ENCODE results near the gene CLDN18.

CLDN18 gene

DNA sequence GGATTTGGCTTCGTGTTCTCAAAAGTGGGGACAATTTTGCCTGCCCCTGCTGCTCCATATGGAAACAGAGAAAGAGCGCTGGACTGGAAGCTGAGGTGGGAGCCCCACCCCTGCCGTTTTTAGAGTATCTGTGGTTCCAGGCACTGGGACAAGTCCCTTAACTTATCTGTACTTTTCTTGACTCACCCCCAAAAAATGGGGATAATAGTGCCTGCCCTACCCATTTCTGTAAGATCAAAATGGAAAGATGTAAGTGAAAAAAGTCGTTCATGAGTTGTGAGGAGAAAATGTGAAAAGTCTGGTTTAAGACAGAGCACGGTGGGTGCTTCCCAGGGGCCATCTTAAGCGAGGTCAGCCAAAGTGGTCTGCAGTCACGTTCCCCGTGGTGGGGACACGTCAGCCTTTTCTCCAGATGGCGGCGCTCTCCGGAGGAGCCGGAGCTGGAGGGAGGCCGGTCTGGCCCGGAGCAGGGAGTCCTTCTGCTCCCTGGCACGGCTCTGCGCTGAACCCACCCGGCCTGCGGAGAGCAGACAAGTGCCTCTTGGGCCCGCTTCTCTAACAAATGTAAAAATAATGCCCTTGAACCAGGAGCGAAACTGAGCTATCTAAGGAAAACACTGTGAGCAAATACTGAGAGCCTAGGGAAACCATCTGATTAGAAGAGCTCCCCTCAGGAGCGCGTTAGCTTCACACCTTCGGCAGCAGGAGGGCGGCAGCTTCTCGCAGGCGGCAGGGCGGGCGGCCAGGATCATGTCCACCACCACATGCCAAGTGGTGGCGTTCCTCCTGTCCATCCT lies at the start of gene CLDN18:
Gene CLDN18 (plus strand): TSS at position 690 of the 797 bp plus-strand sequence. CDS start 61 bp downstream, at position 751.
- ATAC-seq = no peak
- DNase-seq = no peak

DNA sequence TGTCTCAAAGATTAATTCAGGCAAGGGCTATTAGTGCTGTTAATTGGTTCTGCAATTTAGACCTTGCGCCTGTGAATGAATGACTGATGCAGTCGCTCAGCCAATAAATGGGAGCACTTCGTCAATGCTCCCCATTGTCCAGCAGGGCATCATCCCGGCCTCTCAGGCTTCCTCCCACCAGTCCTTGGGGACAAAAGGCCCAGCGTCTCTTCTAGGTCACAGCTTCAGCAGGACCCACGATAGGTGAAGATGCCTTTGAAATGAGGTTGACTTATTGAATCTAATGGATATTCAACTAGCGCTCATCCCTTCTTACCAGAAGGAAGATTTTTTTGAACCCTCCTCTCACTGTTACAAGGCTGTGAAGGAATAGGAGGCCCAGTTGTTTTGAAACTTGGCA lies 47.7 kb upstream of the CLDN18 start:
- DNase-seq (no peak), ATAC-seq (no peak)

DNA sequence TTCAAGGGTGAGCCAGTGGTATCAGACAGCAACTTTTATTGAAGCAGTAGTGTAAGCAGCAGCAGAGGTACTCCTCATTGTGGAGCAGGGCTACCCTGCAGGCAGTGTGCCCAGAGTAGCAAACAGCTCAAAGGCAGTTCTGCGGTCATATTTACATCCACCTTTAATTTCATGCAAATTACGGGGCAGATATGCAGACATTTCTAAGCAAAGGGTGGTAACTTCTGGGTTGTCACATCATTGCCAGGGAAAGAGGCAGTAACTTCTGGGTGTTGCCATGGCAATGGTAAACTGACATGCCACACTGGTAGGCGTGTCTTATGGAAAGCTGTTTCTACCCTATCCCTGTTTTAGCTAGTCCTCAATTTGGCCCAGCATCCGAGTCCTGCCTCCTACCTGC lies 46.5 kb upstream of the CLDN18 start:
- no peak for DNase-seq
- no peak for ATAC-seq

DNA sequence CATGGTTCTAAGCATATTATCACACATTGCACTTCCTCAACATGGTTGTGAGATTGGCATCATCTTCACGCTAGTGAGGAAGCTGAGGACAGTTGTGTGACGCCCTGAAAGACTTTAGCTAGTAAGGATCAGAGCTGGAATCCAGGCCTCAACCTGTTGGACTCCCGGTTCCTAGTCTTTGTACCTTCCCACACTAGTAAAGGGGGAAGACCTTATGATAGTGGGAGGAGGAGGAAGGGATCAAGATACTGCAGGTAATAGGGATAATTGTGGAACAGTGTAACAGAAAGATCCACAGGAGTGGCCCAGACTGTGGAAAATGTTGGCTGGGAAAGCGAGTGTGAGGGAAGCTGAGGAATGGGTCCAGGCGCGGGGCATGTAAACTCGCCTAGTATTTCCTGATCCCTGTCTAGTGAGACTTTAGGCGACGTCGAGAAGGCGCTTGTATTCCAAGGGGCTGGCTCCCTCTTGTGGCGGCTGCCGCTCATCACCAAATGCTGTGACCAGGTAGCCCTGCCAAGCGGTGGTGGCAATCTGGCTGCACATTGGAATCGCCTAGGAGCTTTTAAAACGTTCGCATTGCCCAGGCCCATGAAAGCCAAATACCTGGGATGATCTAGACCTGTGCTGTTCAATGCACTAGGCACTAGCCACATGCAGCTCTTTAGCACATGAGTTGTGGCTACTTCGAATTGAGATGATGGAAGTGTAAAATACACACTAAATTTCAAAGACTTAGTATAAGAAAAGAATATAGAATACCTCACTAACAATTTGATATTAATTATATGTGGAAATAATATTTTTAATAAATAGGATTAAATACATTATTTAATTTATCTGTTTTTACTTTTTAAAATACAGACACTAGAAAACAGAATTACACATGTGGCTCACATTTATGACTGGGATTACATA lies 38.8 kb upstream of the CLDN18 start:
- DNase-seq = peak; percentile 70
- peak; percentile 78 for ATAC-seq

DNA sequence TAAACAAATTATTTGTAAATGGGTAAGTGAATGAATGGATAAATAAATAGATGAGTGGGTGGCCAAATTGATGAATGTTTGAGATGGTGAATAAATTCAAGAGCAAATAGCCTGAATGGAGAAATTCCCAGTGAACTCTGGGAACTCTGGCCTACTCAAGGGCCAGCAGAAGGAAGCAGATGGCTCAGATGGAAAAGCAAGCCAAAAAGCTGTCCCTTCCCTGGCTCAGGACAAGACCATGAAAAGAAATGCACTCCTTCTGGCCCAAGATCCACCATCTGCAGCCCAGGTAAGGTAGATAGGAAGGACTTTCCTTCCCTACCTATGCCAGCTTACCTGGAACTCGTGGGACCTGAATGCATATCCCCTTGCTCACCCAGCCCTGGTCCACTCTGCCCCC lies 37.6 kb upstream of the CLDN18 start:
- DNase-seq (no peak), ATAC-seq (no peak)

DNA sequence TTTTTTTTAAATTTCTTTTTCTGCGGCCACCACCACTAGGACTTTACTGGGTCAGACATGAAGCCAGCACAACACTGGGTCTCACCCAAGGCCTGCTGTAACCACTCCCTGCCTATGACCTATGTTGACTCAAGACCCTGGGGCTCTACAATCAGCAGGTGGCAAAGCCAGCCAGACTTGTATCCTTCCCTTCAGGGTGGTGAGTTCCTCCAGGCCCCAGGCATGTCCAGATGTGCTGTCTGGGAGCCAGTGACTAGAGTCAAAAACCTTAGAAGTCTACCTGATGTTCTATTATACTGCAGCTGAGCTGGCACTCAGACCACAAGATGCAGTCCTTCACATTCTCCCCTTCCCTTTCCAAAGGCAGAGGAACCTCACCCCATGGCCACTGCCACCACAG lies 31.6 kb upstream of the CLDN18 start:
- DNase-seq (no peak), ATAC-seq (no peak)

DNA sequence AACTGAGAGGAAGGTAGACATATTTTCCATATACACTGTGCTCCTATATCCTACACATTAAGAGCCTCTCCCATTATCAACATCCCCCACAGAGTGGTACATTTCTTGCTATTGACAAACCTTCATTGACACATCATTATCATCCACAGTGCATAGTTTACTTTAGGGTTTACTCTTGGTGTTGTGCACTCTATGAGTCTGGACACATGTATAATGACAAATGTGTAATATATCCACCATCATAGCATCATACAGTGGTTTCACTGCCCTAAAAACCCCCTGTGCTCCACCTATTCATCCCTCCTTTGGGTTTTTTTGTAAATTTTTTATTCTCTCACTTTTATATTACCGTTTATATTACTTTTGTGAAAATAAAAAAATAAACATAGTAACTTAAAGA lies 22.2 kb upstream of the CLDN18 start:
- no peak for DNase-seq
- ATAC-seq = no peak

DNA sequence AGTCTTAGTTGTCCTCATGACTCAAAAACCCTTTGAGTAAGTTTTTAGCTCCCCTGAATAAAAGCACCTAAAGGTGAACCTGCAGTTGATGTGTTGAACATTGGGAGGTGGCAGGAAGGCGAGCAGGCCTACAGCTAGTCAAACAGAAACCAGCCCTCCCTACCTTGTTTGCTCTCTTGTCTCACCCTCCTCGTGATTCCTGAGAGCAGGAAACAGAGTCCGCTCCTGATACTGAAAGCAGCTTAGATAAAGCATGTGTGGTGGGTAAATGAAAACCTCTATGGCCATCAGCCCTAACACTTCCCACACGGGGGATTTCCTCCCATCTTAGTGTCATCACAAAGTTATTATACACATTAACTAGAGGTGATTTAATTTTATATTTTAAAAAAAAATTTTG lies 21.8 kb upstream of the CLDN18 start:
- ATAC-seq (peak; percentile 66), DNase-seq (no peak)

DNA sequence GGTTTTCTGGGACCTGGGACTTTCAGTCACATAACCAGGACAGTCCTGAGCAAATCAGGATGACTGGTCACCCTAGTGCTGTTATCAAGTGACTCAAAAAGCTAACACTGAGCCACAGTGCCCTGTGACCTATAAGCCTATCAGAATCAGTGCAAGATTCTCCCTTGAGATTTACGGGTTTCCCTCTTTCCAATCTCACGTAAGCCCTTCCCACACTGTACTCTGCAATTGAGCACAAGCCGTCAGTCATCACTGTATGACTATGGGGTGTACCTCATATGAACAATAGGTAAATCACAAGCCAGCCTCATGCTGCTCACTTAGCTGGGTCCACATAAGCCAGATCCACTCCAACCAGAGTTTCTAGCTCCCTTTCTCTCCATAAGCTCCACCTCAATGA lies 21.0 kb upstream of the CLDN18 start:
- ATAC-seq (peak; percentile 58), DNase-seq (no peak)

DNA sequence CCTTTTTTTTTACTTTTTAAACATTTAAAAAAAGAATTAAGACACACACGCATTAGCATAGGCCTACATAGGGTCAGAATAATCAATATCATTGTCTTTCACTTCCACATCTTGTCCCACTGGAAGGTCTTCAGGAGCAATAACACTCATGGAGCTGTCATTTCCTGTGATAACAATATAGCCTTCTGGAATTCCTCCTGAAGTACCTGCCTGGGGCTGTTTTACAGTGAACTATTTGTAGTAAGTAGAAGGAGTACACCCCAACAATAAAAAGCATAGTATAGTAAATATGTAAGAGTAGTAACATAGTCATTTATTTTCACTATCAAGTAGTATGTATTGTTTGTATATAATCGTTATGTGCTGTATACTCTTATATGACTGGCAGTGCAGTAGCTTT lies 19.5 kb upstream of the CLDN18 start:
- DNase-seq (no peak), ATAC-seq (no peak)

DNA sequence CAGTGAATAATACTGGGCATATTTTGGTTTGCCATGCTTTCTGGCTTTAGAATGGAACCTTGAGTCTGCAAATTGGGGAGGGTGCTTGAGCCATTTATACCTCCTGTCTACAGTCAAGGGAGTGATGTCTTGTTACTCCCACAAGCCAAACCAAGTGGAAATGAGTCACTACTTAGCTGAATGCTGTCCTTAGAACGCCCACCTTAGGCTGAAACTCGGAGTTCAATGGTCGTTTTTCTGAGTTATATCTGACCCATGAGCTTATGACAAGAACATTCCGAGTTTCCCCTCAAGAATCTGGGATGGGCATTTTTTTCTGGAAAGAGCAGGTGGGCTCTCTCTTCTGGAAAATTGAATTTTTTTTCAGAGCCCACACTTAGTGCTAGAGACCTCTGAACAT lies 17.4 kb upstream of the CLDN18 start:
- peak; percentile 51 for ATAC-seq
- no peak for DNase-seq

DNA sequence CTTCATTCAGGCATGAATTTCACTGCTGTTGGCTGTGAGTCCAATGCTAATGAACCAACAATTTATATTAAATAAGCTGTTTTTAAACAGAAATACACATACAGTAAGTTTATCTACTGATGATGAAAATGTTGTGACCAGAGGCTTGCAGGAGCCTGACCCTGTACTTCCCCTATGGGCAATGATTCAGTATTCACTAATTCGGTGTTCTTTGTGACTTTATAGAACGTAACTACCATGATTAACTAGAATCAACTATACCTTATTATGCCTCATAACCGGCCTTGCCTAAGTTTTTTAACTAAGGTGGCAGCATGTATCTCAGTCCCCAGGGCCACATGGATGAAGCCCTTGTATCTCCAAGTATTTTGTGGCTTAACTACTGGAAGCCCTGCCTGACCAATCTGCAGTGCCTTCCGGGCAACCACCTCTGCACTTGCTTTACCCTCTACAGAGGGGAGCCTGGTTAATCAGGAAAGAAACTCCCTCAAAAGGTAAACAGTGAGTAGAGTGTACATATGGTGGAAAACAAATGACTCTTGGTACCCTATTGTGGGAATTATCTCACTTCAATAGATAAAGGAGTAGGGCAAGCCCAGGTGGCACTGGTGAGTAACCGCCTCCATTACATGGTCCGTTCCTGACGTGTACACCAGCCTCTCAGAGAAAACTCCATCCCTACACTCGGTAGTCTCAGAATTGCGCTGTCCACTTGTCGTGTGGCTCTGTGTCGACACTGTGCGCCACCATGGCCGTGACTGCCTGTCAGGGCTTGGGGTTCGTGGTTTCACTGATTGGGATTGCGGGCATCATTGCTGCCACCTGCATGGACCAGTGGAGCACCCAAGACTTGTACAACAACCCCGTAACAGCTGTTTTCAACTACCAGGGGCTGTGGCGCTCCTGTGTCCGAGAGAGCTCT lies 11.6 kb upstream of the CLDN18 start:
- ATAC-seq (no peak), DNase-seq (no peak)

DNA sequence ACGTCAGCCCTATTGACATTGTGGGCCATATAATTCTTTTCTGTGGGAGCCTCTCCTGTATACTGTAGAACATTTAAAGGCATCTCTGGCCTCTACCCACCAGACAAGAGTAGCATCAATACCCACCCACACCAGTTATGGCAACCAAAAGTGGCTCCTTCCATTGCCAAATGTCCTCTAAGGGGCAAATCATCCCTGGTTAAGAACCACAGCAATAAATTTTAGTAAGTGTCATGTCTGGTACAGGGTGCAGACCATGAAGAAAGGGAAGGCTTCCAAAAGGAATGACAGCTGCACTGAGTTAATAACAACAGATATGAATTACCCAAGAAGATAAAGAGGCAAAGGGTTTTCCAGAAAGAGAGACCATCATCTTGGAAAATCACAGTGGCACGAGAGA lies 6.9 kb upstream of the CLDN18 start:
- DNase-seq = no peak

DNA sequence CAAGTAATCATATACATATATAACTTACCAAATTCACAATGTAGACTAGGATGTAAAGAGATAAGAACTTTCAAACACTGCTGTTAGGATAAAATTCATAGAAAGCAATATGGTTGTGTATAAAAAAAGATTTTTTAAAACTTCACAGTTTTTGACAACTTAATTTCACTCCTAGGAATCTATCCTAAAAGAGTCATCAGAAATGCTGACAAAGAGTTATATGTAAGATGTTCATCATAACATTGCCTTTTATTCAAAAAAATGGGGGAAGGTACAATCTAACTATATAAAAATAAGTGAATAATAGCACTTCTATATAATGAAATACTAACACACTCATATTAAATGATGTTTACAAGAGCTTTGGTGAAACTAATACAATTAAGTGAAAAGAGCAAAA lies 4.3 kb upstream of the CLDN18 start:
- DNase-seq = no peak
- no peak for ATAC-seq

More for the DNA sequence above, 6.9 kb upstream of the CLDN18 start:
- ATAC-seq = no peak

DNA sequence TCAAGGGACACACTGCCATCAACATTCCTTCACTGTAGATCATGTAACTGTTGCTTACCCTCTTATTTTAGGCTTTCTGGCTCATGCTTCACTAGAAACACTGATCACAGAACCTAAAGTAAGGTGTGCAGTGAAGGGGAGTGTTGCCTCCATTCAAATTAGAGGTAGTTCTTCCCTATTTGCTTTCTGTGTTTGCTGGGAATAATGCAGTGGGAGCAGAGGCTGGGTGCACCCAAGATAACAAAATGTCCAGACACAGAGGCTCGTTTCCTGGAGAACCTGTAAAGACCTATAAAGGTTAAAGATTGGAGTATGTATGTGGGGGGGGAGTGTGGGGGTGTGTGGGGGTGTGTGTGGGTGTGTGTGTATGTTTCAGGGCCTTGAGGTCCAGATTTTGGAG lies 2.1 kb upstream of the CLDN18 start:
- ATAC-seq (no peak), DNase-seq (no peak)

DNA sequence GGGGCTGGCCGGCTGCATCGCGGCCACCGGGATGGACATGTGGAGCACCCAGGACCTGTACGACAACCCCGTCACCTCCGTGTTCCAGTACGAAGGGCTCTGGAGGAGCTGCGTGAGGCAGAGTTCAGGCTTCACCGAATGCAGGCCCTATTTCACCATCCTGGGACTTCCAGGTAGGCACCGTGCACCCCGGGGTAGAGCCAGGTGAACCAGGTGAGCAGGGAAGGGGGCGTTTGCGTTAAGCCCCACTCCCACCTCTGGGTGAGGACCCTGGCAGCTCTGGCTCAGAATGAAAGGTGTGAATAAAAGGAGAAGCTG lies 267 bp downstream of the CLDN18 start:
- no peak for DNase-seq
- ATAC-seq = no peak

DNA sequence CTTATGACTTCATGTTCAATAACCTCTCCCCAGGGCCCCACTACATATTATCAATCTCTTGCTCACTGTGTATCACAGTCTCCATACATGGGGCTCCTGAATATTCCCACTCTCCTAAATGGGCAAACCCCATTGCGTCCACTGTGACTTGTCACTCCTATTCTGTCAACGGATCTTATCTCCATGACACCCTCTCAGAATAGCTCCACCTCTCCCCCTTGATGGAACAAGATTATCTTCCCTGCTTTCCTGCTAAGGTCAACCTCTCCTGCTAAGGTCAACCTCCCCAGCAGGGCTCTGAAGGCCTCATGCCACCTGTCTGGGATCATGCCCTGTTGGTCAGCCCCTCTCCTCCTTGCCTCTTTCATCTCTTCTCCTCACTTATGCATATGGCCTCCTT lies 1.8 kb downstream of the CLDN18 start:
- DNase-seq (no peak), ATAC-seq (no peak)

DNA sequence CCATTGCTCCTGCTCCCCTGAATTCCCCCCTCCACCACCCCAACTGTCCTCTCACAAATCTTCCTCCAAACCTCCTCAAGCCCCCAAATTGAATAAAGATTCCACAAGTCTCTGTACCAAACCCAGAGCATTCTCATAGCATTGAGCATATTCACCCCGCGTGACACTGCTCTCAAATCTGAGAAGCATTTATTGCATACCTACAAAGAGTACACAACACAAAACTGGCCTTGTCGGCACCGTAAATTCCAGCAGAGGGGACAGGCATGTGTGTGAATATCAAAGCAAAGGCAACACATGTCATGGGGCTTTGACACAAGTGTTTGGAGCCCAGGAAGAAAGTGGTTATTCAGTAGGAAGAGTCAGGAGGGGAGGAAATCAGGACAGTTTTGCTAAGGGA lies 2.6 kb downstream of the CLDN18 start:
- ATAC-seq (no peak), DNase-seq (no peak)

DNA sequence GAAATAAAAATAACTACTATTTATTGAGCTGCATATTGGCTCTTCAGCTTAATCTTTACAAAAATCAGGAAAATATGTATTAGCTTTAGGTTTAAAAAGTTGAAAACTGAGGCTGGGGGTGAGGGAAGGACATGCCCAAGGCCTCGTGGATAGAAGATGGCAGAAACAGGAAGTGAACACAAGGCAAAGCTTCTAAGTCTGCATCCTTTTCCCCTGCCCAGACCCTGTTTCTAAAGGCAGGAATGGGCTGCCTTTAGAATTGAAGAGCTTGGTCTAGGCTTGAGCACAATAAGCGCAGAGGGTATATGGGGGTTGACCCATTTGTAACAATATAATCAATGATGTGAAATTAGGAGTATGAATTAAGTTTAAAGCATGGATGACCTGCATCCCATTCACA lies 6.1 kb downstream of the CLDN18 start:
- DNase-seq = no peak
- ATAC-seq = no peak

DNA sequence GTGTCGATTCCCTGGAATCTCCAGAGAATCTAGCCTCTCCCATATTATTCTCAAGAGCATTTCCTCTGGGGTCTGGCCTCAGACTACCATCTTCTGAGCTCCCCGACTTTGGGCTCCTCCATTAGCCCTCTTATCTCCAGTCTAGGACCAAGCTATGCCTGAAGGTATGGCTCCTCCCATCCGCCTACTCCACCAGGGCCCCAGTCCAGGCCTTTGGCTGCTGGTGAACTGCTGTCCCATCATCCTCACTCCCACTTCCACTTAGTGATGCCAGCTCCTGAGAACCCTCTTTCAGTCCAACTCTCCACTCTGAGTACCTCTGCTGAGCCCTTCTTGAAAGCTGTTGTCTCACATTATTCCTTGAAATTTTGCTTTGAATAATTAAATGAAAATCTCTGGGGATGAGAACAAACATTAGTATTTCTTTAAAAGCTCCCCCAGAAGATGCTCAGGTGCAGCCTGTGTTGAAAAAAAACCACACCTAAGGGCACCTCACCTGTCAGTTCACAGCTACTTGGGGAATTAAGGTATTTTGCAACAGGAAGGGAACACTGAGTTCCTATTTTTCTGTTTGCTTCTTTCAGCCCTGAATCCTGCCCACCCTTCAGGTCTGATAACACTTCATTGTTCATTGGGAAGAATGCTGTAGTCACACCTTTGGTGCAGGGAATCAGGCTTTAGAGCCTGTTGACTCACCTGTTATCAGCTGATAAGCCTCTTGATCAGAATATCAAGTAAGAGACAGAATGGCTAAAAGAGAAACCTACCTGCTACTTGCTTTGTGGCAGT lies 9.5 kb downstream of the CLDN18 start:
- ATAC-seq (no peak), DNase-seq (no peak)

DNA sequence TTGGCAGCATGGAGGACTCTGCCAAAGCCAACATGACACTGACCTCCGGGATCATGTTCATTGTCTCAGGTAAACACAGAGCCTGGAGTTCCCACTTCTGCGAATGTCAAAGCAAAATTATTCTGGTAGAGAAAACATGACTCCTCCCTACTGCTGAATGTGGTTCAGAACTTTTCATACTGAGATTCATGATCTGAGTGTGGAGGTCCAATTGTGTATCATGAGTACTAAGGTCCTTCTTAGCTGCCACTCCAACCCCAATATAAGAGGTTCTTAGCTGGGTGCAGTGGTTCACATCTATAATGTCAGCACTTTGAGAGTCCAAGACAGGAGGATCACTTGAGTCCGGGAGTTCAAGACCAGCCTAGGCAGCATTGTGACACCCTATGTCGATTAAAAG lies 13.8 kb downstream of the CLDN18 start:
- no peak for DNase-seq
- no peak for ATAC-seq

DNA sequence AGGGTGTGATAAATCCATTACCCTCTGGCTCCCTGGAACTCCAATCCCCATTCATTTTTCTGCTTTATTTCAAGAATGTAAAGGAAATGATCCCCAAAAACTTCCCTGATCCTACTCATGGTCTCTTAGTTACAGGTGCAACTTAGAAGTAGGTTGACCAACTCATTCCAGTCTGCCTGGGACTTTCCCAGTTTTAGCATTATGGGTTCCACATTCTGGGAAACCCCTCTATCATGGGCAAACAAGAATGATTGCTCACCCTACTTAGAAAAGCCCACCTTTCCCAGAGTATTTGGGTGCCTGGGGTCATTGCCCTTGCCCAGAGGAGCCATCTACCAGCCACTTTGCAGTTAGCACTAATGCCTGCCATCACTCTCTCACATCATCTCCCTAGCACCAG lies 15.6 kb downstream of the CLDN18 start:
- ATAC-seq = peak; percentile 19
- DNase-seq = no peak

All from stimulated activated naive CD8-positive, alpha-beta T cell treated with anti-CD3 and anti-CD28 coated beads, Interleukin-15, Interleukin-2, amounts not matched to agents 100 U/mL and 50 U/mL, for 24 hours (primary cell).